ENCODE measurements around the gene HOXB5. TPM values are rescaled to one million over a fixed set of nuclear protein-coding genes. Genes with fewer than 3 reads are reported as not detected.

The HOXB5 gene
- total RNA-seq, 1 donor from 2014 or later: 0.07 TPM

GRCh38 chr17:48590607-48591161, 2.9 kb downstream of the HOXB5 start:
- no peak for DNase-seq (ENCODE audit: low read depth, low spot score)

DNA sequence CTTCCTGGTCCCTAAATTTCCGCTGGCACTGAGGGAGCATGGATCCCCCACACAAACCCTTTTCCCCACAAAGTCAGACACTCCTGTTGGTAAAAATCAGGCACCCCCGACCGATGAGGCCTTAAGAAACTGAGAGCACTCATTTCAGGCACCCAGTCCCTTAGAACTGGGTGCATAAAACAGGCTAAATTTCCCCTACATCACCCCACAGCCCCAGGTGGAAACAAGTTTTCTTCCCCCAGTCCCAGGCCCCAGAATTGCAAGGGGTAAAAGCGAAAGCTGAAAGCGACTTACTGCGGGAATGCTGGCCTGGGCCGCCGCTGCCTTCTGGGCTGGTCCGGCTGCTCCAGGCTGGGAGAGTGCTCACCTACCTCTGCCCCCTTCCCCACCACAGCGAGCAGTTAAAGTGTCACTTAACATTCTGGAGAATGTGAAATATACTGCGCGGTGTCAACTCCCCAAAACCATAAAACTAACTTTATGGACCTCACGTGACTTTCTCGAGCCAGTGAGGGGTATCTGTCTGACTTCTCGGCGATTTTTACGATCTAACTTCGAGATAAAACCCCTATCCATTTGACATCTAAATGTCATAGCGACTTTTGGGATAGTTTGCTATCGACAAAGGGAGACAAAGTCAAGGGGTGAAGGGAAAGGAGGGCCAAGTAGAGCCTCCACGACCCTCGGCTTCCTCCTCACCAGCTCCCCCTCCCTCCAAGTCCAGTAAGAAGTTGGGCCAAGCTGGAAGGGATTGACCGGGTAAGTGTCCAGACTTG, 3.6 kb downstream of the HOXB5 start, which contains the start of gene HOXB3:
Gene HOXB3, minus strand, starts transcription at position 411 of the 776 bp plus-strand sequence. CDS start 37,767 bp downstream, outside the sequence.
- no peak for DNase-seq (ENCODE audit: low read depth, low spot score)

DNA sequence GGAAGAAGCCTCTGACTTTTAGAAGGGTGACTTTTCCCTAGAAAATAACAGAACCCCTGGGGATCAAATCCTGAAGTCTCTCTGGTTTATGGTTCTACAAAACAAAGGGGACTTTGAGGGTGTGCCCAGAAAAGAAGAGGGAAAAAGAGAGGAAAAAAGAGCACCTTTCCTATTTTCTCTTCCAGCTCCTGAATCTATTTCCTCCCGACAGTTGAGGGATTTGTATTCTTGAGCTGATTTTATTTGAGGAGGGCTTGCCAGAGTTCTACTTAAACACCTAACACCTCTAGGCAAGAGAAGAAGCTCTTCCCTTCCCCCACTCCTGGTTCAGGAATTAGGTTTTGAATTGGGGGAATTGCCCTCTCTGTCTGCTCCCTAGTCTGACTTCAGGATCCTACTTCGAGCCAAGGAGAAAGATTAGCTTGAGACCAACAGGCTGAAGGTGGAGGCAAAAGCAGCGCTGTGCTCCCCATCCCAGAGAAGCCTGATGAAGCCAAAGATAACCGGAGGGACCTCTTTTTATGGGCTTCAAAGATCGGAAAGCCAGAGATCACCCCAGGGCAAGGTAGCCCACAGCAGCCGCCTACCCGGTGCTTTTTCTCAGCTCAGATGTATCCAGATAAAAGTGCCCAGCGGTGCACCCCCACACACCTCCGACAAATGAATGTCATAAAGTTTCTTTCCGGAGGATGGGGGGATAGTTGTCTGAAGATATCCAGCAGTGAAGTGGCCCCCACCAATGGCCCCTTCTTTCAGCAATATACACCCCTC, 4.3 kb downstream of the HOXB5 start:
- no peak for DNase-seq (ENCODE audit: low read depth, low spot score)

GRCh38 chr17:48588528-48588927, 5.1 kb downstream of the HOXB5 start:
- DNase-seq (ENCODE audit: low read depth, low spot score): no peak

DNA sequence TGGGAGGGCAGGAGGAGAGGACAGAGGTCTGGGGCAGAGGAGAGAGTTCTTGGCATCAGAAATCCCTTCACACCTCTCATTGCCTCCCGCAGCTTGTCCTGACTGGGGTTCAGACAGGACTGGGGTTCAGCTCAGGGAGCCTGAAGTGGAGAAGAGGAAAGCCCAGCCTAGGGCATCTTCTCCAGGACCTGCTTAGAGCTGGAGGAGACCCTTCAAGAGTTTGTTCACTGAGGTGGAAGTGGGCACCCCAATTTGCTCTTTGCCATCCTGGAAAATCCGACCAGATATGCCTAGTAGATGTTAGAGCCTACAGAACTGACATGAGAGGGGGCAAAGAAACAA, 5.5 kb downstream of the HOXB5 start:
- DNase-seq (ENCODE audit: low read depth, low spot score): no peak

- no peak for DNase-seq (ENCODE audit: low read depth, low spot score)
These were observed 6.1 kb downstream of the HOXB5 start for GRCh38 chr17:48587276-48588073.

- no peak for DNase-seq (ENCODE audit: low read depth, low spot score)
These were observed 7.0 kb downstream of the HOXB5 start for GRCh38 chr17:48586355-48587258.

DNA sequence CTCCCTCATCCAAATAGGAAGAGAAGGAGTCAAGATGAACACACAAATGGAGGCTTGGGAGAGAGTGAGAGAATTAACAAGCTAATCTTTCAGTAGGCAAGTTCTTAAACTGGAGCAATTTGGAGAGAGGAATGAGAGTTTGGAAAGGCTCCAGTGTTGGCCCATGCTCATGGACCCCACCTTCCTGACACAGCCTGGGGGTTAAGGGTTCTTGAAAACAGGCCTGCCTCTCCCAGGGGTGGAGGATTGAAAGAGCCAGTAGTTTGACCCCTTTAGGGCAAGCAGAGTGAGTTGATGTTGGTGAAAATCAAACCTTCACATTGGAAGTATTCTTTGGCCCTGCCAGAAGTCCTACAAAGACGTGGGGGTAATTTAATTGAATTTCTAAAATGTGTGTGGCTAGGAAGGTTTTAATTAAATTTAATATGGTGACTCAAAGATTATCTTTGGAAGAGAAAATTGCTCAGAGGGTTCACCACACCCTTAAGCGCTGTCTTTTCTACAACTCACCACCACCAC, 9.3 kb downstream of the HOXB5 start:
- no peak for DNase-seq (ENCODE audit: low read depth, low spot score)

DNA sequence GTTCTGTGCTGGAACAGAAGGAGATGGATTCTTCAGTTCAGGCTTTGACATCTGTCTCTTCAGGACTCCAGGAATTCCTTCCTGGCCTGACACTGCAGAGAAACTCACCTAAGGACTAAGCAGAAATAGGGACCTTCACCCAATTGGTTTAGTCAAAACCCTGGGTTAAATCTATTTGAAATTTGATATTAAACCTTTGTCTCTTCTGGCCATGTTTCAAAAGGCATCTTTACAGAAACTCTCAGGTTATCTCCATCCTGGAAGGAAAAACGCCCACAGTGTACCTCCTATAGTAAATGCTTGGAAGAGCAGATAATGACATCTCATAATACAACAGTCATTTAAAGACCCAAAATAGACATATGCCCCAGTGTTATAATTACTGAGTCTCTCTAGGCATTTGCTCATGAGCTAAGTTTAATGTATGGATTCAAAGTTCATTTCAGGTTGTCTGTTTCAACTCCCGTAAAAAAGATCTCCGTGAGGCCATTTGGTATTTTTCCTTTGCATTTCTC, 9.8 kb downstream of the HOXB5 start:
- DNase-seq (ENCODE audit: low read depth, low spot score): no peak

- DNase-seq (ENCODE audit: low read depth, low spot score): no peak
These were observed 10.9 kb downstream of the HOXB5 start for GRCh38 chr17:48582750-48583069.

GRCh38 chr17:48579760-48580554, 13.6 kb downstream of the HOXB5 start:
- no peak for DNase-seq (ENCODE audit: low read depth, low spot score)

- no peak for DNase-seq (ENCODE audit: low read depth, low spot score)
These were observed 14.2 kb downstream of the HOXB5 start for GRCh38 chr17:48579471-48579759.

- no peak for DNase-seq (ENCODE audit: low read depth, low spot score)
These were observed 14.7 kb downstream of the HOXB5 start for GRCh38 chr17:48578616-48579470.

GRCh38 chr17:48577946-48578615, 15.5 kb downstream of the HOXB5 start, which contains the start of gene HOXB4:
TSS of gene HOXB4 (minus strand) at chr17:48578350. CDS start at chr17:48578319, 31 bp downstream.
- DNase-seq (ENCODE audit: low read depth, low spot score): peak; percentile 71

DNA sequence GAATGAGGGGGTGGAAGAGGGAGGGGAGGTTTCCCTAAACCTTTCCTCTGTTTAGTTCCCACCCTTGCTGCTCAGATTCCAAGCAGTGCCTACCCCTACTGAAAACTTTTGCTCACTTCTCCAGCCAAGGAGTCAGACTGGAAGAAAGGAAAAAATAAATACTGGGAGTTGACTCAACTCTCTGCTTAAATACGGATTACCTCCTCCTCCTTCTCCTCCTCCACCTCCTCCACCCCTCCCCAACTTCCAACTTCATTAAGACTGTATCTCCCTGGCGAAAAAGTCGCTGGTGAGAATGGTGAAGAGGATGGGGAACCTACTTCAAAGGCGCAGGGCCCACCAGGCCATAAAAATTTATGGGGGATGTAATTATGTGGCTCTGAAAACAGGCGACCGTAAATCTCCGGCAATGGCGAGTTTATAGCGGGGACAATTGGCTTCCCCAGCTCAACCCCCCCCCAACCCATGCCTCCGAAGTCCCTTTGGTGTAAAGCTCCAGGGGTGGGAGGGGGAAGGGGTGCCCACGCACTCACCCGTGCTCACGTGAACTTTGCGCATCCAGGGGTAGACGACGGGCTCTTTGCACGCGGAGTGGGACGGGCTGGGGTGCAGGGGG, 16.1 kb downstream of the HOXB5 start:
- DNase-seq (ENCODE audit: low read depth, low spot score): no peak

GRCh38 chr17:48576479-48577309, 16.9 kb downstream of the HOXB5 start:
- no peak for DNase-seq (ENCODE audit: low read depth, low spot score)

Measured in pulmonary artery endothelial cell (primary cell).